ENCODE results near the gene IGSF9. TPM values are rescaled to one million over a fixed set of nuclear protein-coding genes. Genes with fewer than 3 reads are reported as not detected.

The IGSF9 gene
- total RNA-seq, 1 donor from 2014 or later: 2.0 TPM

DNA sequence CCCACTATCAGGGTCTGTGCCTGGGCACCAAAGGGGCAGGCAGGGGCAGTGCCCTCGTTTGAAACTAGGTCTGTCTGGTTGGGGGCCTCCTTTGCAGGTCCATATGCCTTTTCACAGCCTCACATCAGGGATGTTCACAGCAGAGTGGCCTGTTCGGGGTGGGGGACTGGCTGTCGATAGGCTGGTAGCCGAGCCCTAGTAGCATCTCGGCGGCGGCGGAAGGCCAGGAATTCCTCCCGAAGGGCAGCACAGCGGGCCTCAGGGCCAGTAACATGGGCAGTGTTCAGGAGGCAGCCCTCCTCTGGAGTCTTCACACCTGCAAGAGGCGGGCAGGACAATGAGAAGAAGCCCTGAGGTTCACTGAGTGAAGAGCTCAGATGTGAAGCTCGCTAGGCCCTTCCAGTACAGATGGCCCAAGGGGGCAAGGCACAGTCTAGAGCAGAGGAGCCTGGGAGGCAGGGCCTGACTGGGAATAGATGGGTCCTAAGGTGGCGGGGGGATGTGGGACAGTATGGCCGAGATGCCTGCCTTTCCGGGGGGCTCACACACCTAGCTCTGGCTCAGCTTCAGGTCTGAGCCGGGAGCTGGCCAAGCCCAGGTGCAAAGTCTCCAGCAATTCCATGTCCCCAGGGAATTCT, 18.1 kb downstream of the IGSF9 start:
- no peaks in the 10 kb centered on the region for H3K9me3 ChIP-seq
- H3K36me3 ChIP-seq: no peaks in the 10 kb centered on the region
- H3K27ac ChIP-seq: no peak overlapping the region
- TF ChIP-seq CTCF (IDR thresholded peaks at IDR 0.05): no peak
- no peak overlapping the region for H3K4me3 ChIP-seq
- peaks cover 24% of the 10 kb centered on the region for H3K4me1 ChIP-seq
- no peaks in the 10 kb centered on the region for H3K27me3 ChIP-seq (ENCODE audit: low read depth)
- intact Hi-C loops (cut with DNase I): no loop called here
- DNase-seq: no peak
- no peak for ATAC-seq

- Histone ChIP-seq H3K4me1 (peaks cover 40% of the 10 kb centered on the region), H3K27me3 (ENCODE audit: low read depth) (no peaks in the 10 kb centered on the region), H3K27ac (peak overlapping the region; percentile 100), H3K9me3 (no peaks in the 10 kb centered on the region), H3K4me3 (peak overlapping the region; percentile 94), H3K36me3 (peaks cover 9% of the 10 kb centered on the region)
- no peak for TF ChIP-seq CTCF (IDR thresholded peaks at IDR 0.05)
- DNase-seq (peak; percentile 63), ATAC-seq (no peak)
- intact Hi-C loops (cut with DNase I): no loop called here
Measured at GRCh38 chr1:159925719-159926078, 19.7 kb downstream of the IGSF9 start.

DNA sequence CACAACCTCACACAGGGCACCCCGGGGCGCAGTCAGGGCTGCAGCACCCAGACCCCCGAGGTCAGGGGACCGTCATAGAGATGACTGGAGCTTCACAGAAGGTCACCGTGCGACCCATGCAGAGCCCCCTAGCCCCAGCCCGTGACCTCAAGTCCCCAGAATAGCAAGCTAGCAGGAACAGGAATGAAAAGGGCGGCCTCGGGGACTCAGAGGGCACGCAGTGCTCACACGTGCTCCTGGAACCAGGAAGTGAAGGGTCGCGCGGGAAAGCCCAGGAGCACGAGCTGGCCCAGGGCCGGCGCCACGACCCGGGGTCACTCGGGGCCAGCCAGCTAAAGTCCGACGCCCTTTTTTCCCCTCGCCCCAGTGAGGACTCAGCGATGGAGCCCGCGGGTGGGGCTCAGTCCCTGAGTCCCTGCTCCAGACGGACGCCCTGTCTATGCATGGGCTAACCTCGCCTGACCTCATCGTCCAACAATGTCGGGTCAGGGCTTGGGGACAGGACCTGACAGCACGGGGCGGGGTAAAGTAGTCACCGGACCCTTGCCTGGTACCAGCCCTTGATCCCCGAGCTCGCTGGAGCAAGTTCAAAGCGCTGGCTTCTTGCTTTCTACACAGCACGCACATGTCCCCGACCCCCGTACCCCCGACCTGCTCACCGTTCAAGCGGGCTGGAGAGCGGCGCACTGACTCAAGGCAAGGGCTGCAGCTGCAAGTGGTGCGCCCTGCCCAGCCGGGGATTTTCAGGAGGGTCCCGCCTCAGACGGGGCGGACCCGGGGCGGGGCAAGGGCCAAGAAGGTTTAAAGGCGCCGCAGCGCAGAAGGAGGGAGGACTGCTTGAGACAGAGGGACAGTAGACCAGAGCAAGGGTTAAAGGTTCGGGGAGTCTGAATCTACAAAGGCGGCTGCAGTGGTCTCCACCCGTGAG, 20.4 kb downstream of the IGSF9 start, which contains the start of gene TAGLN2:
Gene TAGLN2 (minus strand): TSS at position 717 of the 928 bp plus-strand sequence. CDS start 4,998 bp downstream, outside the sequence.
- Histone ChIP-seq H3K4me1 (peaks cover 47% of the 10 kb centered on the region), H3K36me3 (peaks cover 16% of the 10 kb centered on the region), H3K27ac (peak within 1 kb of the TSS; percentile 100), H3K27me3 (ENCODE audit: low read depth) (no peaks in the 10 kb centered on the region), H3K4me3 (peak within 1 kb of the TSS; percentile 94), H3K9me3 (no peaks in the 10 kb centered on the region)
- TF ChIP-seq CTCF (IDR thresholded peaks at IDR 0.05): no peak
- ATAC-seq: peak; percentile 81 to 82
- DNase-seq: peak; percentile 95
- intact Hi-C loops (cut with DNase I): no loop called here

- TF ChIP-seq CTCF (IDR thresholded peaks at IDR 0.05): peak; percentile 9
- peaks cover 24% of the 10 kb centered on the region for H3K36me3 ChIP-seq
- H3K27ac ChIP-seq: peak overlapping the region; percentile 100
- DNase-seq: peak; percentile 94
- no peaks in the 10 kb centered on the region for H3K27me3 ChIP-seq (ENCODE audit: low read depth)
- intact Hi-C loops (cut with DNase I): no loop called here
- ATAC-seq: peak; percentile 82
- peak overlapping the region; percentile 94 for H3K4me3 ChIP-seq
- peaks cover 55% of the 10 kb centered on the region for H3K4me1 ChIP-seq
- no peaks in the 10 kb centered on the region for H3K9me3 ChIP-seq
Measured at GRCh38 chr1:159924025-159924790, 21.2 kb downstream of the IGSF9 start.

Data from lower lobe of right lung (tissue), 2 donors.